HEK293 (cell line): ENCODE measurements around the gene SPINK1.

Experiments used
- CTCF ChIA-PET: fragments of 350-600 bp; formaldehyde crosslinking; extraction: SDS; loops from one replicate; lab custom pipeline; 2021; ENCODE audit warnings: antibody characterized with exemption; lab: Yijun Ruan, JAX
- POLR2A ChIA-PET: fragments of 300-600 bp; formaldehyde crosslinking; extraction: SDS; loops from one replicate; lab custom pipeline; 2020; ENCODE audit warnings: antibody characterized with exemption, inconsistent platforms; lab: Yijun Ruan, JAX
- H3K27ac ChIP-seq: fragments of 200-500 bp; sonication (Bioruptor generic); 2 replicates; pipeline ENCODE4 v1.5.1; 2014; ENCODE audit warnings: low read depth, low read length, control low read depth, inconsistent platforms; ENCODE audit errors: extremely low read depth
- H3K36me3 ChIP-seq, 2 experiments: fragments of 200-500 bp in 1 of 2; sonication (Bioruptor generic) in 1 of 2; 1 replicate in 1 of 2; 2 replicates in 1 of 2; pipeline ENCODE4 v1.5.1; 2014 to 2017; ENCODE audit warnings: inconsistent platforms in 2 of 2, low read length in 2 of 2; ENCODE audit not compliant: control insufficient read depth in 2 of 2, insufficient read depth in 1 of 2
- H3K4me1 ChIP-seq: fragments of 200-500 bp; sonication (Bioruptor generic); 2 replicates; pipeline ENCODE4 v1.5.1; 2014; ENCODE audit warnings: mild to moderate bottlenecking, low read length, inconsistent platforms; ENCODE audit not compliant: control insufficient read depth, insufficient read depth
- H3K4me3 ChIP-seq: 2 replicates; pipeline ENCODE4 v1.5.1; 2011; ENCODE audit warnings: low read depth, mild to moderate bottlenecking, control low read depth, low read length, moderate library complexity
- H3K9me3 ChIP-seq: fragments of 200-500 bp; sonication (Bioruptor generic); 2 replicates; pipeline ENCODE4 v1.5.1; 2014; ENCODE audit warnings: low read depth, low read length, inconsistent platforms; ENCODE audit not compliant: control insufficient read depth, insufficient read depth
- BCL11A ChIP-seq: fragments of 450-650 bp; formaldehyde crosslinking; IDR thresholded peaks from 2 replicates; pipeline ENCODE4 v1.5.1; 2016; ENCODE audit warnings: low read depth, missing biosample characterization, missing genetic modification characterization
- GLI2 ChIP-seq: fragments of 450-650 bp; formaldehyde crosslinking; IDR thresholded peaks from 2 replicates; pipeline ENCODE4; 2017; ENCODE audit warnings: missing biosample characterization, missing genetic modification characterization, low read depth, borderline replicate concordance
- PRDM1 ChIP-seq: fragments of 450-650 bp; formaldehyde crosslinking; IDR thresholded peaks from 2 replicates; pipeline ENCODE4; 2016; ENCODE audit warnings: missing biosample characterization, missing genetic modification characterization
- ZBTB11 ChIP-seq: fragments of 450-650 bp; formaldehyde crosslinking; conservative IDR thresholded peaks from 2 replicates; pipeline ENCODE4 v1.5.1; 2016; ENCODE audit warnings: low read depth, missing biosample characterization, missing genetic modification characterization
- ZFHX2 ChIP-seq: fragments of 450-650 bp; formaldehyde crosslinking; conservative IDR thresholded peaks from 2 replicates; pipeline ENCODE4 v1.5.1; 2016; ENCODE audit warnings: missing biosample characterization, missing genetic modification characterization
- ZNF10 ChIP-seq: fragments of 450-650 bp; formaldehyde crosslinking; IDR thresholded peaks from 2 replicates; pipeline ENCODE4 v1.5.1; 2017; ENCODE audit warnings: missing biosample characterization, missing genetic modification characterization
- ZNF202 ChIP-seq: fragments of 450-650 bp; formaldehyde crosslinking; IDR thresholded peaks from 2 replicates; pipeline ENCODE4 v1.5.1; 2016; ENCODE audit warnings: missing biosample characterization, missing genetic modification characterization, borderline replicate concordance
- ZNF266 ChIP-seq: fragments of 450-650 bp; formaldehyde crosslinking; IDR thresholded peaks from 2 replicates; pipeline ENCODE4 v1.5.1; 2016; ENCODE audit warnings: missing biosample characterization, missing genetic modification characterization, low read depth
- ZNF280C ChIP-seq: fragments of 450-650 bp; formaldehyde crosslinking; IDR thresholded peaks from 2 replicates; pipeline ENCODE4 v1.5.1; 2016; ENCODE audit warnings: missing biosample characterization, missing genetic modification characterization
- ZNF280D ChIP-seq: fragments of 450-650 bp; formaldehyde crosslinking; IDR thresholded peaks from 2 replicates; pipeline ENCODE4 v1.5.1; 2016; ENCODE audit warnings: missing biosample characterization, missing genetic modification characterization
- ZNF473 ChIP-seq: fragments of 450-650 bp; formaldehyde crosslinking; IDR thresholded peaks from 2 replicates; pipeline ENCODE4 v1.5.1; 2017; ENCODE audit warnings: missing biosample characterization, missing genetic modification characterization
- ZNF654 ChIP-seq: fragments of 450-650 bp; formaldehyde crosslinking; IDR thresholded peaks from 2 replicates; pipeline ENCODE4 v1.5.1; 2016; ENCODE audit warnings: low read depth, missing biosample characterization, missing genetic modification characterization
- ZSCAN4 ChIP-seq: fragments of 450-650 bp; formaldehyde crosslinking; IDR thresholded peaks from 2 replicates; pipeline ENCODE4 v1.5.1; 2017; ENCODE audit warnings: missing biosample characterization, missing genetic modification characterization
- ZSCAN5A ChIP-seq: fragments of 450-650 bp; formaldehyde crosslinking; IDR thresholded peaks from 2 replicates; pipeline ENCODE4 v1.5.1; 2016; ENCODE audit warnings: missing biosample characterization, missing genetic modification characterization

The SPINK1 gene

GRCh38 chr5:147878066-147878759 is 46.7 kb upstream of the SPINK1 start, which contains the start of gene SCGB3A2 (continued):
- TF ChIP-seq ZBTB11 (tag by site-specific recombination): no peak
- TF ChIP-seq ZNF202 (tag by site-specific recombination): no peak

GRCh38 chr5:147876626-147877025 is 45.2 kb upstream of the SPINK1 start:
- no peak overlapping the region for H3K4me3 ChIP-seq
- ChIA-PET CTCF (interaction anchor here (0.6 to 1.0 kb wide), 2 partner anchors 18 to 300 kb away, joined by 3 to 4 read pairs; no protein-coding TSS in a partner anchor), POLR2A (no interaction called here)
- no peaks in the 10 kb centered on the region for H3K9me3 ChIP-seq
- TF ChIP-seq BCL11A (tag by site-specific recombination) (no peak), ZNF266 (no peak), ZNF473 (tag by site-specific recombination) (no peak), PRDM1 (no peak), ZNF280C (tag by site-specific recombination) (no peak), ZFHX2 (tag by site-specific recombination) (no peak), GLI2 (no peak), ZSCAN5A (tag by site-specific recombination) (no peak), ZNF654 (no peak), ZNF280D (no peak), ZNF10 (tag by site-specific recombination) (no peak), ZSCAN4 (no peak)
- no peaks in the 10 kb centered on the region for H3K36me3 ChIP-seq
- no peaks in the 10 kb centered on the region for H3K4me1 ChIP-seq
- H3K27ac ChIP-seq: no peak overlapping the region
